T-helper 1 cell treated with Interleukin-12 subunit alpha and Interleukin-12 subunit beta and Interleukin-4 antibody, amounts not matched to agents 30 ng/mL and 1 ng/mL, for 36 hours (primary cell): Measurements from ENCODE around the gene KIF26B. TPM values are rescaled to one million over a fixed set of nuclear protein-coding genes. Genes with fewer than 3 reads are reported as not detected.
"Not testable (repeated sequence)": the region's sequence is repeated elsewhere in the genome, so short reads cannot be mapped to it uniquely, and the experiment has no call there.

Source experiments
- intact Hi-C: fragments of 100-400 bp; cut with micrococcal nuclease; formaldehyde crosslinking; loops from one replicate; pipeline ENCODE4 v1.15.1; 2024
- total RNA-seq: library from RNA; stranded (reverse); gene quantifications from 2 replicates; pipeline ENCODE4 v1.2.3, GENCODE V29; 2022

The KIF26B gene
- total RNA-seq, 1 donor from 2014 or later = not detected

GRCh38 chr1:245688536-245689453 lies 534.0 kb downstream of the KIF26B start:
- intact Hi-C loops = no loop called here

GRCh38 chr1:245690156-245690690 lies 535.4 kb downstream of the KIF26B start:
- intact Hi-C loops = no loop called here

GRCh38 chr1:245690946-245691541 lies 536.3 kb downstream of the KIF26B start:
- intact Hi-C loops = no loop called here

- intact Hi-C loops = no loop called here
These were observed 537.1 kb downstream of the KIF26B start for GRCh38 chr1:245691897-245692296.

- intact Hi-C loops = no loop called here
These were observed 537.5 kb downstream of the KIF26B start for GRCh38 chr1:245692318-245692717.

GRCh38 chr1:245693116-245693793 lies 538.5 kb downstream of the KIF26B start:
- intact Hi-C loops = no loop called here

- intact Hi-C loops = no loop called here
These were observed 539.4 kb downstream of the KIF26B start for GRCh38 chr1:245693941-245694752.

- intact Hi-C loops = no loop called here
These were observed 540.0 kb downstream of the KIF26B start for GRCh38 chr1:245694753-245695195.

- intact Hi-C loops = no loop called here
These were observed 540.4 kb downstream of the KIF26B start for GRCh38 chr1:245695211-245695610.

GRCh38 chr1:245695701-245696100 lies 540.9 kb downstream of the KIF26B start:
- intact Hi-C loops = not testable (repeated sequence)

- intact Hi-C loops = no loop called here
These were observed 543.3 kb downstream of the KIF26B start for GRCh38 chr1:245698116-245698515.

GRCh38 chr1:245698860-245699259 lies 544.1 kb downstream of the KIF26B start:
- intact Hi-C loops = no loop called here

- intact Hi-C loops = no loop called here
These were observed 545.8 kb downstream of the KIF26B start for GRCh38 chr1:245700631-245701030.

GRCh38 chr1:245701631-245702030 lies 546.8 kb downstream of the KIF26B start:
- intact Hi-C loops = no loop called here

- intact Hi-C loops = no loop called here
These were observed 547.6 kb downstream of the KIF26B start for GRCh38 chr1:245702346-245702745.

GRCh38 chr1:245704341-245704740 lies 549.6 kb downstream of the KIF26B start:
- intact Hi-C loops = no loop called here

GRCh38 chr1:245704765-245705164 lies 550.0 kb downstream of the KIF26B start:
- intact Hi-C loops = no loop called here

GRCh38 chr1:245707941-245708340 lies 553.2 kb downstream of the KIF26B start:
- intact Hi-C loops = no loop called here

- intact Hi-C loops = no loop called here
These were observed 556.4 kb downstream of the KIF26B start for GRCh38 chr1:245710961-245711903.

- intact Hi-C loops = not testable (repeated sequence)
These were observed 559.2 kb downstream of the KIF26B start for GRCh38 chr1:245714027-245714426.
